Activated CD4-positive, alpha-beta T cell treated with anti-CD3 and anti-CD28 coated beads, Interleukin-2, amount 10 ng/mL, durations not matched to agents 24 days and 14 days (primary cell): ENCODE data around the gene SLC6A13. TPM values are rescaled to one million over a fixed set of nuclear protein-coding genes. Genes with fewer than 3 reads are reported as not detected.
A peak's percentile ranks its signal among the peaks of the same experiment; 100 is the strongest.
"Not testable (repeated sequence)": the region's sequence is repeated elsewhere in the genome, so short reads cannot be mapped to it uniquely, and the experiment has no call there.

Source experiments
- DNase-seq: peaks from one replicate; pipeline ENCODE4 v3.0.0; 2022
- H3K27ac Mint-ChIP-seq: one replicate; pipeline ENCODE4 v1.8.0; 2022; ENCODE audit warnings: mild to moderate bottlenecking, mixed read lengths
- H3K27me3 Mint-ChIP-seq: one replicate; pipeline ENCODE4 v1.8.0; 2022; ENCODE audit warnings: mixed read lengths
- H3K36me3 Mint-ChIP-seq: one replicate; pipeline ENCODE4 v1.8.0; 2022; ENCODE audit warnings: low read depth, mild to moderate bottlenecking, mixed read lengths
- H3K4me1 Mint-ChIP-seq: one replicate; pipeline ENCODE4 v1.8.0; 2021; ENCODE audit warnings: mixed read lengths
- H3K4me3 Mint-ChIP-seq: one replicate; pipeline ENCODE4 v1.8.0; 2022; ENCODE audit warnings: mild to moderate bottlenecking, moderate library complexity, mixed read lengths
- H3K9me3 Mint-ChIP-seq: one replicate; pipeline ENCODE4 v1.8.0; 2021; ENCODE audit warnings: mixed read lengths
- intact Hi-C: fragments of 100-400 bp; cut with micrococcal nuclease; formaldehyde crosslinking; loops from one replicate; pipeline ENCODE4 v1.15.1; 2023
- total RNA-seq: library from RNA; stranded (reverse); gene quantifications from 2 replicates; pipeline ENCODE4 v1.2.3, GENCODE V29; 2022

Gene SLC6A13
- not detected in 2 replicates for total RNA-seq

DNA sequence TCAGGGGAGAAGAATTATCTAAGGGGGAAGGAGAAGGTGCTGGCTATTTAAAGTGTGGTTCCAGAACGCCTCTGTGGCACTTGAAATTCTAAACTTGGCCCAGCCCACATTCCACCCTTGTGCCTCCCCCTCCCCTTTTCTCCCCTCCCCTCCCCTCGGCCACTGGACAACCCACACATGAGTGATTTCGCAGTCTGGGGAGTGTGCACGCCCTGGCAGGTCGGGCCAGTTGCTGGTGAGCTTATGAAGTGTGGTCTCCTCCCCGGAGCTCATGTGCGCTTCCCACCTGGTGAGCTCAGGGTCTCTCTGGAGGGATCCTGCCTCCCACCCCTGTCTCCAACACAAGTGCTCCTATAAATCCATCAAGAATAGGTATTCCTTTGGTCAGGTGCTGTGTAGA is at the start of gene SLC6A13:
Gene SLC6A13, minus strand, starts transcription at position 20 of the 400 bp plus-strand sequence. CDS start 2,784 bp downstream, outside the sequence.
- Mint-ChIP-seq H3K36me3 (no peaks in the 10 kb centered on the region), H3K4me3 (no peak within 1 kb of the TSS), H3K9me3 (no peaks in the 10 kb centered on the region), H3K27me3 (peaks cover 11% of the 10 kb centered on the region), H3K4me1 (peaks cover 2% of the 10 kb centered on the region), H3K27ac (no peak within 1 kb of the TSS)
- DNase-seq = no peak
- intact Hi-C loops = no loop called here

DNA sequence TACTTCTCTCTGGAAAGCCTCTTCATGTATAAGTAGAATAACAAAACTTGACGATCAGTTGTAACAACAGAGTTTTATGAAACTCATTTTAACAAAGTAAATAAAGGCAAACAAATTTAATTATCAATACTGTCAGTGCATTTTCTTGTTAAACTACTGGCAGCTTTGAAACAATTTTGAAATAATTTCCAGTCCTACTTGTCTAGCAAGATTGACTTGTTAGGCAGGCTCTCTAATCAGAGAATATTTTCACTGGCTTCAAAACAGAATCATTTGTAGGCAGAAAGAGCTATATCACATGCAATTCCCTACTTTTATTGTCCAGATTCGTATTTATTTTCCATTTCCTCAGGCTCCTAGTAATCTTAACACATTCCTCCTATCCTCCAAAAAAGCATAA is 45.9 kb upstream of the SLC6A13 start:
- Mint-ChIP-seq H3K4me3 (no peak overlapping the region), H3K4me1 (peaks cover 4% of the 10 kb centered on the region), H3K27me3 (no peaks in the 10 kb centered on the region)

DNA sequence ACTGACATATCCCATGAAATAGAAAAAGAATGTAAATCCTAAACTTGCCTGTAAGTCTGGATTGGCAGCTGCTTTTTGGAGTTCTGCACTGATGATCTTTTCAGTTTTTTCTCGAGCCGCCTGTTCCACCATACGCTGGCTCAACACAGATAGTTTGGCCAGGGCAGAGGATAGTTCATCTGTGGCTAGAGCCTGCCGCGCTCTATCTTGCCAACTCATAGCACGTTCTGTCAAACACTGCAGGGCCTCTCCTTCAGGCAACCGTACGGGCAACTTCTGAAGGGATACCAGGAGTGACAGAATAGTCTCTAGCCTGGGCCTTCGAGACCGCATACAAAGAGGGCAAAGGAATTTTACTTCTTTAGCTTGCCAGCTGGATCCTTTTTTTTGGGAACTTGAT is 44.8 kb upstream of the SLC6A13 start:
- no peaks in the 10 kb centered on the region for H3K27me3 Mint-ChIP-seq
- H3K36me3 Mint-ChIP-seq = peaks cover 84% of the 10 kb centered on the region

More for the DNA sequence above, 45.9 kb upstream of the SLC6A13 start:
- H3K27ac Mint-ChIP-seq = no peak overlapping the region
- H3K9me3 Mint-ChIP-seq = no peaks in the 10 kb centered on the region
- H3K36me3 Mint-ChIP-seq = peaks cover 79% of the 10 kb centered on the region
- DNase-seq = no peak
- intact Hi-C loops = no loop called here

DNA sequence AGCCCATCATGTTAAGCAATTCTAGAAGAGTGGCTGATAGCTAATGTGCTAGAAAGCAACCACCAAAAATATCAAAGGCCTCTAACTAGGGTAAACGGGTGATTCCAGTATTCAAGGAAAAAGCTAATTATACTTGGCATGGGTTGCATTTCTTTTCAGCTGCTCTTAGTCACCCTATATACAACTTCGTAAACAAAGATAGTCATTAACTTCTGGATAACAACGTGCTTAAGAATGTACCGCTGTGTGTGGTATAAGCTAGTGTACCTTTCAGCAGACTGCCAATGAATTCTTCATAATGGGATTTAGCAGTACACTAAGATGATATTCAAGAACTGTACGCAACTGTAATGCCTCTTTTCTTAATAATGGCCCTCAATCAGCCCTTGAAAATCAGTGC is 42.2 kb upstream of the SLC6A13 start:
- DNase-seq = no peak
- H3K27me3 Mint-ChIP-seq = no peaks in the 10 kb centered on the region
- H3K4me3 Mint-ChIP-seq = no peak overlapping the region
- H3K27ac Mint-ChIP-seq = no peak overlapping the region
- peaks cover 91% of the 10 kb centered on the region for H3K36me3 Mint-ChIP-seq
- peaks cover 18% of the 10 kb centered on the region for H3K9me3 Mint-ChIP-seq
- intact Hi-C loops = no loop called here
- H3K4me1 Mint-ChIP-seq = peaks cover 28% of the 10 kb centered on the region

More for the DNA sequence above, 44.8 kb upstream of the SLC6A13 start:
- Mint-ChIP-seq H3K9me3 (peaks cover 6% of the 10 kb centered on the region), H3K4me3 (no peak overlapping the region), H3K4me1 (peaks cover 13% of the 10 kb centered on the region), H3K27ac (no peak overlapping the region)
- no peak for DNase-seq
- intact Hi-C loops = no loop called here

DNA sequence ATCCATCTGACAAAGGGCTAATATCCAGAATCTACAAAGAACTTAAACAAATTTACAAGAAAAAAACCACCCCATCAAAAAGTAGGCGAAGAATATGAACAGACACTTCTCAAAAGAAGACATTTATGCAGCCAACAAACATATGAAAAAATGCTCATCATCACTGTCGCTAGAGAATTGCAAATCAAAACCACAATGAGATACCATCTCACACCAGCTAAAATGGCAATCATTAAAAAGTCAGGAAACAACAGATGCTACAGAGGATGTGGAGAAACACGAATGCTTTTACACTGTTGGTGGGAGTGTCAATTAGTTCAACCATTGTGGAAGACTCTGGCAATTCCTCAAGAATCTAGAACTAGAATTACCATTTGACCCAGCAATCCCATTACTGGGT is 40.1 kb upstream of the SLC6A13 start:
- H3K36me3 Mint-ChIP-seq = peaks cover 94% of the 10 kb centered on the region
- peaks cover 31% of the 10 kb centered on the region for H3K4me1 Mint-ChIP-seq
- peak overlapping the region; percentile 0 for H3K27ac Mint-ChIP-seq
- H3K27me3 Mint-ChIP-seq, intact Hi-C loops, DNase-seq: not testable (repeated sequence)
- peaks cover 24% of the 10 kb centered on the region for H3K9me3 Mint-ChIP-seq
- peak overlapping the region; percentile 32 for H3K4me3 Mint-ChIP-seq

DNA sequence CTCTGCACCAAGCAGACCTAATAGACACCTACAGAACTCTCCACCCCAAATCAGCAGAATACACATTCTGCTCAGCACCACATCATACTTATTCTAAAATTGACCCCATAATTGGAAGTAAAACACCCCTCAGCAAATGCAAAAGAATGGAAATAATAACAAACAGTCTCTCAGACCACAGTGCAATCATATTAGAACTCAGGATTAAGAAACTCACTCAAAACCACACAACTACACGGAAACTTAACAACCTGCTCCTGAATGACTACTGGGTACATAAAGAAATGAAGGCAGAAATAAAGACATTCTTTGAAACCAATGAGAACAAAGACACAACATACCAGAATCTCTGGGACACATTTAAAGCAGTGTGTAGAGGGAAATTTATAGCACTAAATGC is 37.5 kb upstream of the SLC6A13 start:
- Mint-ChIP-seq H3K9me3 (peaks cover 24% of the 10 kb centered on the region), H3K27ac (peak overlapping the region; percentile 80), H3K36me3 (peaks cover 90% of the 10 kb centered on the region), H3K4me1 (peaks cover 31% of the 10 kb centered on the region)
- DNase-seq, H3K27me3 Mint-ChIP-seq, H3K4me3 Mint-ChIP-seq, intact Hi-C loops: not testable (repeated sequence)

DNA sequence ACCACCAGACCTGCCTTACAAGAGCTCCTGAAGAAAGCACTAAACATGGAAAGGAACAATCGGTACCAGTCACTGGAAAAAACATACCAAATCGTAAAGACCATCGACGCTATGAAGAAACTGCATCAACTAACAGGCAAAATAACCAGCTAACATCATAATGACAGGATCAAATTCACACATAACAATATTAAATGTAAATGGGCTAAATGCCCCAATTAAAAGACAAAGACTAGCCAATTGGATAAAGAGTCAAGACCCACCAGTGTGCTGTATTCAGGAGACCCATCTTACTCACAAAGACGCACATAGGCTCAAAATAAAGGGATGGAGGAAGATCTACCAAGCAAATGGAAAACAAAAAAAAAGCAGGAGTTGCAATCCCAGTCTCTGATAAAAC is 36.9 kb upstream of the SLC6A13 start:
- DNase-seq, intact Hi-C loops, H3K4me3 Mint-ChIP-seq, H3K27me3 Mint-ChIP-seq: not testable (repeated sequence)
- Mint-ChIP-seq H3K36me3 (peaks cover 91% of the 10 kb centered on the region), H3K4me1 (peaks cover 29% of the 10 kb centered on the region), H3K27ac (peak overlapping the region; percentile 60), H3K9me3 (peaks cover 24% of the 10 kb centered on the region)

DNA sequence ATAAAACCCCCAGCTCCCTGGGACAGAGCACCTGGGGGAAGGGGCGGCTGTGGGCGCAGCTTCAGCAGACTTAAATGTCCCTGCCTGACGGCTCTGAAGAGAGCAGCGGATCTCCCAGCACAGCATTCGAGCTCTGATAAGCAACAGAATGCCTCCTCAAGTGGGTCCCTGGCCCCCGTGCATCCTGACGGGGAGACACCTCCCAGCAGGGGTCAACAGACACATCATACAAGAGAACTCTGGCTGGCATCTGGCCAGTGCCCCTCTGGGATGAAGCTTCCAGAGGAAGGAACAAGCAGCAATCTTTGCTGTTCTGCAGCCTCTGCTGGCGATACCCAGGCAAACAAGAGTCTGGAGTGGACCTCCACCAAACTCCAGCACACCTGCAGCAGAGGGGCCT is 35.4 kb upstream of the SLC6A13 start:
- H3K4me3 Mint-ChIP-seq = not testable (repeated sequence)
- peaks cover 24% of the 10 kb centered on the region for H3K4me1 Mint-ChIP-seq
- H3K9me3 Mint-ChIP-seq = peaks cover 24% of the 10 kb centered on the region

DNA sequence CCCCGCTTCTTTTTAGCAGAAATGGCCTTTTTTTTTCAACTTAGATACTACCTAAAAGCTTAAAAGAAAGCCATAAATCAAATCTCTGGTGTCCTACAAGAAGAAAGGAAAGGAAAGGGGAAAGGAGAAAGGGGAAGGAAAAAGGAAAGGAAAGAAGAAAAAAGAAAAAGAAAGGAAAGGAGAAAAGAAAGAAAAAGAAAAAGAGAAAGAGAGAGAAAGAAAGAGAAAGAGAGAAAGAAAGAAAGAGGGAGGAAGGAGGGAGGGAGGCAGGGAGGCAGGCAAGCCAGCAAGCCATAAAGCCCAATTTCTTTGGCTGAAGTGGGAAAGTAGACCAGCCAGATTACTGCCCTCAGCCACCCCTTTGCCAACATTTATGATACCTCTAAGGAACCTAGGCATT is 32.5 kb upstream of the SLC6A13 start:
- H3K4me1 Mint-ChIP-seq = peaks cover 9% of the 10 kb centered on the region
- intact Hi-C loops = no loop called here
- H3K27ac Mint-ChIP-seq = no peak overlapping the region
- no peaks in the 10 kb centered on the region for H3K27me3 Mint-ChIP-seq
- H3K4me3 Mint-ChIP-seq = no peak overlapping the region
- peaks cover 81% of the 10 kb centered on the region for H3K36me3 Mint-ChIP-seq
- DNase-seq = no peak
- peaks cover 9% of the 10 kb centered on the region for H3K9me3 Mint-ChIP-seq

More for the DNA sequence above, 35.4 kb upstream of the SLC6A13 start:
- H3K27me3 Mint-ChIP-seq, DNase-seq, H3K27ac Mint-ChIP-seq, intact Hi-C loops: not testable (repeated sequence)
- H3K36me3 Mint-ChIP-seq = peaks cover 89% of the 10 kb centered on the region

DNA sequence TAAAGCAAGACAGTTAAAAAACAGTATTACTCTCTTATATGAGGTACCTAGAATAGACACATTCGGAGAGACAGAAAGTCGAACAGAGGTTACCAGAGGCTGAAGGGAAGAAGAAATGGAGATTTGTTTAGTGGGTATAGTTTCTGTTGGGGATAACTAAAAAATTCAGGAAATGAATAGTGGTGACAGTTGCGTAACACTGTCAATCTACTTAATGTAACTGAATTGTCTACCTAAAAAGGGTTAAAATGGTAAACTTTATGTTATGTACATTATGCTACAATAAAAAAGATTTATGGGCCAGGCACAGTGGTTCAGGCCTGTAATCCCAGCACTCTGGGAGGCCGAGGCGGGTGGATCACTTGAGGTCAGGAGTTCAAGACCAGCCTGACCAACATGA is 30.6 kb upstream of the SLC6A13 start:
- Mint-ChIP-seq H3K9me3 (no peaks in the 10 kb centered on the region), H3K4me3 (no peak overlapping the region), H3K27ac (no peak overlapping the region), H3K27me3 (no peaks in the 10 kb centered on the region), H3K36me3 (peaks cover 71% of the 10 kb centered on the region), H3K4me1 (peaks cover 4% of the 10 kb centered on the region)
- intact Hi-C loops = no loop called here
- DNase-seq = no peak

DNA sequence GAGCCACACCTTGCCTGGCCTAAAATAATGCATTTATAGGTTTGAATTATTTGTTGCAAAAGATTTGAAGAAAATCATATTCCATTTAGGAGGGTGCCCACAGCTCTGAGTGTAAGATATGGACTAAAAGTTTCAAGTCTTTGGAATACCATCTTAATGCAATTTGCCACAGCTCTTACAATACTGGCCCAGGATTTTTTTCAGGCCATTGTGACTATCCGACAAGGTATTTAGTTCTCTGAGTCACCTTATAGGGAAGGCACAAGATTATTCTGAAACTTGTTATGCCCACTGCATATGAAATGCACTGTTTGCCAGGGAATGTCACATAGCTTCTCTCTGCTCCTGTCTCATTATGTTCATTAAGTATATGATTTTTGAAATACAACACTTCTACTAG is 29.6 kb upstream of the SLC6A13 start:
- no peak for DNase-seq
- intact Hi-C loops = no loop called here
- Mint-ChIP-seq H3K4me1 (peaks cover 4% of the 10 kb centered on the region), H3K9me3 (peaks cover under 1% of the 10 kb centered on the region), H3K4me3 (no peak overlapping the region), H3K36me3 (peaks cover 73% of the 10 kb centered on the region), H3K27me3 (no peaks in the 10 kb centered on the region), H3K27ac (no peak overlapping the region)

DNA sequence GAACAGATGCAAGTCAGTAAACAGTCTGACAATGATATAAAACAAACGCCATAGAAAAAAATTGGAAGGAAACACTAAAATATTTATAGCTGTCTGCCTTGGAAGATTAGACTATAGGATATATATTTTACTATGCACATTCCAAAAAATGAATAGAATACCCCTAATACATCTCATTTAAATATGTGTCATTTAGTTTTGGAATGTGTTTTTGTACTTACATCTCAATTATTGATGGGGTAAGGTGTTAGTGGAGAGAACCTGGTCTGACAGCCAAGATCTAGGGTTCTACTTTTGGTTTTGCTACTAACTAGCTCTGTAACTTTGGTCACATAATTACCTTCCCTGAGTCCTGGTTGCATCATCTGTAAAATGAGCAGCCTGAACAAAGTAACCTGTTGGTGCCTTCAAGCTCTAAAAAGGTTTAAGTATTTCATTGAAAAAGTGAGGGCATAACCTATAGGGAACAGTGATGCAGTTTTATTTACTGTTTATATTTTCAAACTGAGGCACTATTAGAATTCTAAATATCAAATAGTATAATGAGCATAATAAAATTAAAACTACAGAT is 28.6 kb upstream of the SLC6A13 start:
- DNase-seq = no peak
- intact Hi-C loops = no loop called here
- Mint-ChIP-seq H3K27ac (no peak overlapping the region), H3K9me3 (peaks cover 6% of the 10 kb centered on the region), H3K27me3 (no peaks in the 10 kb centered on the region), H3K36me3 (peaks cover 77% of the 10 kb centered on the region), H3K4me3 (no peak overlapping the region), H3K4me1 (peaks cover 12% of the 10 kb centered on the region)

DNA sequence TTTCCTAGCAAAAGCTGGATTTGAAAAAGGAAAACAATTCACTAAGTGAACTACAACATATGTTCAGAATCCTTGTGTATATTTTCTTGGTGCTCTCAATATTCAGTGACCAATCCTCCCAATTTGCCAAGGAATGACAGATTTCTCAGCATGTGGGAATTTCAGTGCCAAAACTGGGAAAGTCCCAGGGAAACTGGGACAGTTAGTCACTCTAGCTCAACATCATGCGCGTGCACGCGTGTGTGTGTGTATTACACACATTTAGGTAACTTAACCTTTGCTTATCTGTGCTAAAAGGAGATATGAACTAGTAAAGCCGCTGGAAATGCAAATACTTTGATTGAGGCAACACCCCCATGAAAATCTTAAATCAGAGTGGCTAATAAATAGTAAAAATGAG is 26.1 kb upstream of the SLC6A13 start:
- Mint-ChIP-seq H3K9me3 (peaks cover 6% of the 10 kb centered on the region), H3K36me3 (peaks cover 76% of the 10 kb centered on the region), H3K27me3 (no peaks in the 10 kb centered on the region), H3K27ac (no peak overlapping the region), H3K4me1 (peaks cover 13% of the 10 kb centered on the region), H3K4me3 (no peak overlapping the region)
- no peak for DNase-seq
- intact Hi-C loops = no loop called here

DNA sequence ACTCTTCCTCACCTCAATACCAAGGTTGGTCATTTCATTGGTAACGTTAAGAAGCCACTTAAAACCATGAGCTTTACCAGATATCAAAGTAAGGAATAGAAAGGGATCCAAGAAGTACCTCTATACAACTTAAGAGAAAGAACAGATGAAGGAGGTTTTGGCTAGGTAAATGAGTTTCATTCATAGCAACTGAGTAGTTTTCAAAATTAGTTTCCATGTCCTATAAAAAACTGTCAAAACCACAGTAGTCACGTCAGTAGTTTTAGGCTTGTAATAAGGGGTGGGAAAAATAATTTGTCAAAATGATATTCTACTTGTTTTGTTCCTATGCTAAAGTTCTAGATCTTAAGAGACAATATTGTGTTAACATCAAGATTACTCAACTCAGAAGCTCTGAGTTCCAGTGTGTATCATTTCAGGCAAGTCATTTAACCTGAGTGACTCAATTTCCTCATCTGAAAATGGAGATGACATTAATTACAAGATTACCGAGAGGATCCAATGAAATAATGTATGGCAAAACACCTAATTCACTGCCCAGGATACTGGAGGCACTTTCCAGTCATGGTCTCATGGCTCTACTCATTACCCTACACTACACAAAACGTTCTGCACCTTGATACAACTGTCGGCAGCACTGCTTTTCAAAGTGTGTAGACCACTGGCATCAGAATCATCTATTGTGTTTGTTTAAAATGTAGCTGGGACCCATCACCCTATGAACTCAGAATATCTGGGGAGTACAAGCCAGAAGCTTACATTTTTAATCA is 24.1 kb upstream of the SLC6A13 start:
- no peak for DNase-seq
- peaks cover 12% of the 10 kb centered on the region for H3K4me1 Mint-ChIP-seq
- H3K27me3 Mint-ChIP-seq = no peaks in the 10 kb centered on the region
- H3K27ac Mint-ChIP-seq = peak overlapping the region; percentile 69
- no peak overlapping the region for H3K4me3 Mint-ChIP-seq
- peaks cover 6% of the 10 kb centered on the region for H3K9me3 Mint-ChIP-seq
- intact Hi-C loops = no loop called here
- H3K36me3 Mint-ChIP-seq = peaks cover 72% of the 10 kb centered on the region
